Mesodermal cell (in vitro differentiated cells): Measurements from ENCODE around the gene DCT.

ENCODE experiments used
- H3K27ac ChIP-seq: 2 replicates; pipeline ENCODE4 v1.7.0; 2013; ENCODE audit warnings: mild to moderate bottlenecking, low read depth, low read length, moderate library complexity; ENCODE audit not compliant: severe bottlenecking
- H3K36me3 ChIP-seq: 2 replicates; pipeline ENCODE4 v1.7.1; 2013; ENCODE audit warnings: mild to moderate bottlenecking, low read length, moderate library complexity; ENCODE audit not compliant: control insufficient read depth, insufficient read depth
- H3K4me1 ChIP-seq: one replicate; pipeline ENCODE4 v1.7.1; 2013; ENCODE audit warnings: mild to moderate bottlenecking, low read length; ENCODE audit not compliant: insufficient read depth, control insufficient read depth, poor library complexity, severe bottlenecking
- H3K4me3 ChIP-seq: 2 replicates; pipeline ENCODE4 v1.7.0; 2013; ENCODE audit warnings: low read length, control low read depth, mild to moderate bottlenecking; ENCODE audit not compliant: insufficient read depth, poor library complexity, severe bottlenecking; ENCODE audit errors: extremely low read depth
- H3K9me3 ChIP-seq: 2 replicates; pipeline ENCODE4 v1.7.1; 2013; ENCODE audit warnings: mild to moderate bottlenecking, low read length, moderate library complexity; ENCODE audit not compliant: control insufficient read depth
- WGBS, 2 experiments: methylation state at CpG; one replicate each; pipeline ENCODE4 v1.1.5; 2013; ENCODE audit warnings: missing lambda C conversion rate in 2 of 2; ENCODE audit not compliant: insufficient coverage in 2 of 2; 5-methylcytosine and 5-hydroxymethylcytosine counted together

The DCT gene

GRCh38 chr13:94419304-94419924, 60.1 kb downstream of the DCT start:
- Histone ChIP-seq H3K9me3 (no peaks in the 10 kb centered on the region), H3K27ac (no peak overlapping the region), H3K4me3 (no peak overlapping the region), H3K36me3 (no peaks in the 10 kb centered on the region), H3K4me1 (no peaks in the 10 kb centered on the region)
- no CpG with 5 or more reads among the region's 1 CpG for WGBS, 2 experiments

DNA sequence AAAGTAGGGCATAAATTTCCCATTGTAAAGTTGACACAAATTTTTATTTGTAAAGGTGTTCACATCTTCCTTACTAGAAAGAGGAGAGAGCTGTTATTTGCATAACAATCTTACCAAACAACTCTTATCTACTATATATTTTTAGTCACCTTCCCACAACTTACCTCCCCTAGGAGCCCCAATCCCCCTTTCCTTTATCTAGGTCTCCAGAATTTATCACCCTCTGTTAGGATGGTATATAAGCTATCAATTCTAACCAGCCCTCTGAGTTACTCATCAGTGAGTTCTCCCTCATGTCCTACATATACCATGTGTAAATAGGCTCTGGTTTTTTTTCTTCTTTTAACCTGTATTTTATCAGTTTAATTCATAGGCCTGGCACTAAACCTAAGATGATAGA, 62.2 kb downstream of the DCT start:
- H3K4me3 ChIP-seq = no peak overlapping the region
- H3K36me3 ChIP-seq = no peaks in the 10 kb centered on the region
- H3K4me1 ChIP-seq = no peaks in the 10 kb centered on the region
- H3K27ac ChIP-seq = no peak overlapping the region
- no peaks in the 10 kb centered on the region for H3K9me3 ChIP-seq

DNA sequence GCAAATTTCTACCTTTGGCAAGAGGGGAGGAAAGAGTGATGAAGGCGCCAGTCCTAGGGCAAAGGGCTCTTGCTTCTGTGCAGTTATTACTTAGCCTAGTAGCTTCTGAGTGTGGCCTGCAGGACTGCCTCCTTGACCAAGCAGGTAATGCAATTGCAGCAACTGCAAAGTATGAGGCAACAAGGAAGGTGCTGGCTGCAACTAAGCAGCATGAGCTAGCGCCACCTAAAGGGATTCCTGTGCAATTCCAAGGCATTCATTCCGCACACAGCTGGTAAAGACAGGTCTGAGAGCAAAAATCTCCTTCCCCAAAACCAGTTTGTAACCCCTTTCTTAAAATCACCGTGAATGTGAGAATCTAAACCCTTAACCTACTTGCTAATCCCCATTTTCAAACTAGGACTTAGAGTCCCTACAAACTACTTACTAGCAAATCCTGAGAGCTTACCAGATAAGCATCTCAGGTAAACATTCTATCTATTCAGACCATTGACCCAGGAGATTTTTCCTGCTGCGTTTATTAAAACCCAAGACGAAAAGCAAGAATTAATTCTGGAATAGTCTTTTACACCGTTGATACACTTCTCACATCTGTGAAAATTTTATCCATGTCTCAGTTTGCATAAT, 62.9 kb downstream of the DCT start:
- H3K4me3 ChIP-seq = no peak overlapping the region
- no peaks in the 10 kb centered on the region for H3K36me3 ChIP-seq
- 19 to 53% methylated on average over 3 to 6 of the region's 7 CpGs for WGBS, 2 experiments
- H3K9me3 ChIP-seq = no peaks in the 10 kb centered on the region
- H3K27ac ChIP-seq = no peak overlapping the region
- no peaks in the 10 kb centered on the region for H3K4me1 ChIP-seq

DNA sequence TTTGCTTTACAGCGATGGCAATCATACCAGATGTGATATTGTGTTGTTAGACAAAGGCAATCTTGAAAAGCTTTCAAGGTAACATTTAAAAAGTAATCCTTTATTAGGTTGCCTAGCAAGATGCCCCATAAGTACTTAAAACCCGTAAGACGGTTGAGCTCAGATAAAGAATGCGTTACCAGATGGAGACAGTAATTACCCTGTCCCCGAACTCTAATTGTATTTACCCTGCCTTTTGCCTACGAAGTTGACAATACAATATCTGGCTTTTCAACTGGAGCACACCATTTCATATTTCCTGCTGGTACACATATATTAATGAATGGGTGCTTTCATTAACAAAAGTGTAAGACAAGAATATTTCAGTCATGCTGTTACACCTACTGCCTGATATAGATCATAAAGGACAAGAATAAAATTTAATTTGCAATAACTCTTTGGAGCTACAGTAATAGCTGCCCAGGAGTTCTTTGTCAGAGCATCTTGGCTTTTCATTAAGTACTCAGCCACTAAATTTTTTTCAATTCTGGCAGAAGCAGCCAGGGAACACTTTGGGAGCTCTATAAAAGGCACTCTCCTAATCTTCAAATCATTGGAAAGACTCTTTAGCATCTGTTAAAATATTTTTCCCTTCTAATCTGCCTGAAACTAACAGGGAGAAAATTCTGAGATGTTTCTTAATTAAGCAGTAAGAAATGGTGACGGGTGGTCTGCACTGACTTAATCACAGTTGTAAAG, 63.8 kb downstream of the DCT start:
- H3K4me3 ChIP-seq = no peak overlapping the region
- no peaks in the 10 kb centered on the region for H3K36me3 ChIP-seq
- H3K4me1 ChIP-seq = no peaks in the 10 kb centered on the region
- WGBS, 2 experiments = 96% methylated on average over 4 of the region's 7 CpGs
- H3K27ac ChIP-seq = peak overlapping the region; percentile 18
- H3K9me3 ChIP-seq = no peaks in the 10 kb centered on the region

DNA sequence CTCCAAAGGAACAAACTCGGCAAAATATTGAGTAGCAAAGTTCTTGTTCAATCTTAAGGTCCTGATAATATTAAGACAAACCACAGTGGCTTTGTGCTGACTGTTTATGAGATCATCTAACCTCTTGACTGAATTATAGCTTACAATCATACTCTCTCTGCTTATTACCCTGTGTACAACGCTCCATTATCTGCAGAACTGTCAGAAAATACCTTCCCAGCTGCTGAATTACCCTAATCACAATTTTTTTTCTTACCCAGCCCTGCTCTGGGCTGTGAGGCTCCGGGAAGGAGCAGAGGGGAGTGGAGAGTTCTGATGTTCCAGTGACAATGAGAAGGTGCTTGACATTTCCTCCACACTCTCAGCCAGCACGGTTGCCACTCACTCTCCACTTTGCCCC, 64.8 kb downstream of the DCT start:
- WGBS, 2 experiments = 100% methylated on average over 1 of the region's 4 CpGs; no CpG with 5 or more reads in 1 of the 2 experiments
- Histone ChIP-seq H3K36me3 (no peaks in the 10 kb centered on the region), H3K9me3 (no peaks in the 10 kb centered on the region), H3K27ac (no peak overlapping the region), H3K4me3 (no peak overlapping the region), H3K4me1 (no peaks in the 10 kb centered on the region)

- 83 to 100% methylated on average over 1 of the region's 1 CpG for WGBS, 2 experiments
- Histone ChIP-seq H3K9me3 (no peaks in the 10 kb centered on the region), H3K4me1 (no peaks in the 10 kb centered on the region), H3K36me3 (no peaks in the 10 kb centered on the region), H3K4me3 (no peak overlapping the region), H3K27ac (no peak overlapping the region)
Measured at GRCh38 chr13:94414141-94414540, 65.3 kb downstream of the DCT start.

GRCh38 chr13:94413598-94413944, 65.9 kb downstream of the DCT start:
- Histone ChIP-seq H3K9me3 (no peaks in the 10 kb centered on the region), H3K27ac (no peak overlapping the region), H3K36me3 (no peaks in the 10 kb centered on the region), H3K4me1 (no peaks in the 10 kb centered on the region), H3K4me3 (no peak overlapping the region)

DNA sequence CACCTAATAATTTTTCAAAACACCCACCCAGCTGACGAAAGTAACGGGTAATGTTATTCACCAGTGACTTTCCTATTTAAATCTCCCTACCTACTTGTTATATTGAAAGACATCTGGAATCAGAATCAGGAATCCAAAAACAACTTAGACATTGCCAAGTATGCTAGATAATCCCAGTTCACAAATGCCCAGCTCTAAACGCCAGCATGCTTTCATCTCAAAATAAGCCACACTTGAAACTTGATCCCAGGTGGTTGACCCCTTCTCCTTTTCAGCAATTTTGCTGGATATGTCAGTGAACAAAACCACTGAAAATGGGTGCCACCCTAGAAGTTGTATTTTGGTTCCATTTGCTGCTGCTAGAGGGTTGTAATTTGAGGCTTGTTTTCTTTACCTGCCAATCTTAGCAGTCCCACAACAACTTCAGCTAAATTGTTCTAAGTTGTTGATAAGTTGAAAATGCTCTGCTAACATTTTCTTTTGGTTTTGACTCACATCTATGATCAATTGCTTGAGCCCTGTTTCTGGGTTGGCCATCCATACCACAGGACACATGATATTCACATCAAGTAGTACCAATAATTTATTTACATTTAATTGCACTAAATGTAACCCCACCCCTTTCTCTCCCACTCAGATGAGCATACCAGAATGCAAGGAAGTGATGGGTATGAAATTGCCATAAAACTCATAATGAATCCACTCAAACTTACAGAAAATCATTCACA, 66.4 kb downstream of the DCT start:
- Histone ChIP-seq H3K9me3 (no peaks in the 10 kb centered on the region), H3K4me3 (no peak overlapping the region), H3K36me3 (no peaks in the 10 kb centered on the region), H3K4me1 (no peaks in the 10 kb centered on the region), H3K27ac (no peak overlapping the region)
- WGBS, 2 experiments = 29 to 81% methylated on average over 1 to 3 of the region's 3 CpGs

DNA sequence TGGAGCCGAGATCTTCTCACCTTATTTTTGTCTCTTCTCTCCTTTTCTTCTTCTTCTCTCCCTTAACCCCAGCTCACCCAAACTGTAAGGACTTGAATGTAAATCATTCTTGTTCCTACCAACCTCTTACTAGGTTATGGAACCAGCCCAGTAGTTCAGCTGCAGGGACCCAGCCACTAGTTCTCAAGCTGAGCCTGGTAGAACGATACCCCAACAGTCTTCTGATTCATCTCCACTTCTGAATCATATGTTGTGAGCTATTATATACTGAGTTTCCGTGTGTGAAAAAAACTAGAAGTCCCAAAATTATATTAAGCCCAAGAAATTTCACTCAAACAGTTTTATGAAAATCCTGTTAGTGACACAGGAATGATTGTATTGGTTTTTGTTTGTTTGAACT, 67.7 kb downstream of the DCT start:
- Histone ChIP-seq H3K4me1 (no peaks in the 10 kb centered on the region), H3K27ac (no peak overlapping the region), H3K9me3 (no peaks in the 10 kb centered on the region), H3K36me3 (no peaks in the 10 kb centered on the region), H3K4me3 (no peak overlapping the region)
- 25 to 71% methylated on average over 1 of the region's 3 CpGs for WGBS, 2 experiments

DNA sequence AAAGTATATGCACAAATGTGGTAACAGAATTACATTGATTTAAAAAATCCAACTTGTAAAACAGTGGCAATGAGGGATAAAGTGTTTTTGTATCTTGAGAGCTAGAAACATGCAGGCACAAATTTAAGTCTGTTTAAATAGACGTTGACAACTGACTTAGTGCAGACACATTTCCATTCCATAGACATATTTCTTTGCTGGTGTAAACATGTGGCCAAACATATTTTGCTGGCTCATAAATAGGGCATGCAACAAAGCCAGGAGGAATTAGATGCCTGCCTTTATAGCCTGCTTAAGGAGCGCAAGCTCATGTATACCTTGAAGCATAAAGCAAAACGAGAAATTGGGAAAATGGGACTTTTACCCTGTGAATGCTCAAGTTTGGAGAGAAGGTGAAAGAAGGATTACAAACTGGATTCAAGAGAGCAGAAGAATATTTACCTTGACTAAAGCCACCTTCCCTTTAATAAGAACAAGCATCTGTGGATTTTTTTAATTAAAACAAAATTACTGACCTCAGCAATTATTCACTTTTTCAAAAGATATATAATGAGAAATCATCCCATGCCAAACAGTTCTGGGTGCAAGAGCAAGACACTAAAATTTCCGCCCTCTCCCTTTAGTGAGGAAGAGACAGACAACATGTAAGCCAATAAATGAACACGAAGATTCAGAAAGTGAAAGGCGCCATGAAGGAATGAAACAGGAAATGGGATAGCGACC, 71.0 kb downstream of the DCT start:
- no peaks in the 10 kb centered on the region for H3K9me3 ChIP-seq
- WGBS, 2 experiments = 93 to 96% methylated on average over 5 to 6 of the region's 7 CpGs
- no peak overlapping the region for H3K27ac ChIP-seq
- H3K4me3 ChIP-seq = no peak overlapping the region
- H3K36me3 ChIP-seq = no peaks in the 10 kb centered on the region
- H3K4me1 ChIP-seq = no peaks in the 10 kb centered on the region
